GM21576 (cell line): ENCODE measurements around the gene MCRS1.
"Not testable (repeated sequence)": the region's sequence is repeated elsewhere in the genome, so short reads cannot be mapped to it uniquely, and the experiment has no call there.

Experiments used
- ATAC-seq: cut with Tn5 transposase; IDR thresholded peaks from one replicate; pipeline ENCODE4 v1.9.1; 2021; ENCODE audit warnings: mild to moderate bottlenecking, moderate library complexity; ENCODE audit not compliant: unreplicated experiment

Gene MCRS1

GRCh38 chr12:49567611-49568441 is at the start of gene MCRS1:
TSS of gene MCRS1 (minus strand) at chr12:49568142. CDS start at chr12:49566731, 1,411 bp downstream.
- ATAC-seq, result peak; percentile 80

- ATAC-seq, result no peak
Observed at GRCh38 chr12:49616533-49617219, 48.7 kb upstream of the MCRS1 start.

- ATAC-seq, result no peak
Observed at GRCh38 chr12:49615725-49616124, 47.8 kb upstream of the MCRS1 start.

GRCh38 chr12:49612210-49612609 is 44.3 kb upstream of the MCRS1 start:
- no peak for ATAC-seq

GRCh38 chr12:49610785-49611184 is 42.8 kb upstream of the MCRS1 start:
- not testable (repeated sequence) for ATAC-seq

GRCh38 chr12:49609875-49610154 is 41.9 kb upstream of the MCRS1 start:
- no peak for ATAC-seq

- no peak for ATAC-seq
Observed at GRCh38 chr12:49609059-49609874, 41.3 kb upstream of the MCRS1 start.

GRCh38 chr12:49605539-49605938 is 37.6 kb upstream of the MCRS1 start, which contains the start of gene FAM186B:
TSS of gene FAM186B (minus strand) at chr12:49605639. CDS start at chr12:49605477, 162 bp downstream.
- not testable (repeated sequence) for ATAC-seq

- no peak for ATAC-seq
Observed at GRCh38 chr12:49604856-49605255, 36.9 kb upstream of the MCRS1 start.

- ATAC-seq, result no peak
Observed at GRCh38 chr12:49603721-49604120, 35.8 kb upstream of the MCRS1 start.

GRCh38 chr12:49599961-49600360 is 32.0 kb upstream of the MCRS1 start:
- ATAC-seq, result no peak

GRCh38 chr12:49598527-49598926 is 30.6 kb upstream of the MCRS1 start:
- ATAC-seq, result no peak

GRCh38 chr12:49588721-49589516 is 21.0 kb upstream of the MCRS1 start:
- no peak for ATAC-seq

- no peak for ATAC-seq
Observed at GRCh38 chr12:49588281-49588680, 20.3 kb upstream of the MCRS1 start.

- no peak for ATAC-seq
Observed at GRCh38 chr12:49587174-49587908, 19.4 kb upstream of the MCRS1 start.

GRCh38 chr12:49585477-49586459 is 17.8 kb upstream of the MCRS1 start:
- ATAC-seq, result no peak

GRCh38 chr12:49584591-49584990 is 16.6 kb upstream of the MCRS1 start:
- ATAC-seq, result no peak

- no peak for ATAC-seq
Observed at GRCh38 chr12:49583366-49584094, 15.6 kb upstream of the MCRS1 start.
